ENCODE measurements around the gene LAPTM5.

DNA sequence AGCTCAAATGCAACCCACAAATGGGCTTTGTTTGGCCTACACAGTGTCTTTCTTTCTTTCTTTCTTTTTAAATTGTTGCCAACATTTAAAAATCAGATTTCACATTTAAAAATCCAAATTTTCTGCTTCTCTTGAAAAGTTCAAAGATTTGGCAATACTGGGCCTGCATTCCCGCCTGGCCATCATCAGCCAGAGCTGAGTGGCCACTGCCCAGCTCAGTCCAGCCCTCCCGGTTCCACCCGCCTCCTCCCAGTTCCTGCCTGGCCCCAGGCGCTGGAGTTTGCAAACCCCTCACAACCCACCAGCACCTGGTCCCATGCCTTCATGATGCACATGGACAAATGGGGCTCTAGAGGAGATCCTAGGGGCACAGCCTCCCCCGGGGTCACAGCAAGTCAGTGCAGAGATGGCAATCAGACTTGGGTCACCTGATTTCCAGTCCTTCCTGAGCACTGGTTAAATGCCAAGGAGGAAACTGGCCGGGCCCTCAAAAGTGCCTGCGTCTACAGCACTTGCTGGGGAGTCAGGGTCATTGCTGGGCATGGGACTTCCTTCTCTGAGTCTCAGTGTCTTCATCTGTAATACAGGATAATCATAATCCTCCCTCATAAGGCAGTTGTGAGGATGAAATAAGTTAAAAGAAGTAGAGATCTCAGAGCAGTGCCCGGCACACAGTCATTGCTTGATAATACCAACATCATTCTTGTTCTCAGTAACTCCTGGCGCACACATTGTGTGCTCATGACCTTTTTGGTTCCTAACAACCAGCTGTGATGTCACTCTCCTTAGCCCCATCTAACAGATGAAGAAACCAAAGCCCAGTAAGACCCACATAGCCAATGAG is 41.0 kb upstream of the LAPTM5 start:
- TF ChIP-seq, protein P1, sequence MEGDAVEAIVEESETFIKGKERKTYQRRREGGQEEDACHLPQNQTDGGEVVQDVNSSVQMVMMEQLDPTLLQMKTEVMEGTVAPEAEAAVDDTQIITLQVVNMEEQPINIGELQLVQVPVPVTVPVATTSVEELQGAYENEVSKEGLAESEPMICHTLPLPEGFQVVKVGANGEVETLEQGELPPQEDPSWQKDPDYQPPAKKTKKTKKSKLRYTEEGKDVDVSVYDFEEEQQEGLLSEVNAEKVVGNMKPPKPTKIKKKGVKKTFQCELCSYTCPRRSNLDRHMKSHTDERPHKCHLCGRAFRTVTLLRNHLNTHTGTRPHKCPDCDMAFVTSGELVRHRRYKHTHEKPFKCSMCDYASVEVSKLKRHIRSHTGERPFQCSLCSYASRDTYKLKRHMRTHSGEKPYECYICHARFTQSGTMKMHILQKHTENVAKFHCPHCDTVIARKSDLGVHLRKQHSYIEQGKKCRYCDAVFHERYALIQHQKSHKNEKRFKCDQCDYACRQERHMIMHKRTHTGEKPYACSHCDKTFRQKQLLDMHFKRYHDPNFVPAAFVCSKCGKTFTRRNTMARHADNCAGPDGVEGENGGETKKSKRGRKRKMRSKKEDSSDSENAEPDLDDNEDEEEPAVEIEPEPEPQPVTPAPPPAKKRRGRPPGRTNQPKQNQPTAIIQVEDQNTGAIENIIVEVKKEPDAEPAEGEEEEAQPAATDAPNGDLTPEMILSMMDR (IDR thresholded peaks at IDR 0.05; ENCODE audit: low read depth, low read length) = no peak
- TF ChIP-seq, protein P2, sequence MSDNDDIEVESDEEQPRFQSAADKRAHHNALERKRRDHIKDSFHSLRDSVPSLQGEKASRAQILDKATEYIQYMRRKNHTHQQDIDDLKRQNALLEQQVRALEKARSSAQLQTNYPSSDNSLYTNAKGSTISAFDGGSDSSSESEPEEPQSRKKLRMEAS (IDR thresholded peaks at IDR 0.05; ENCODE audit: low read depth, low read length) = no peak
- no peak for TF ChIP-seq MYC (IDR thresholded peaks at IDR 0.05; ENCODE audit: low read depth, low read length)
- TF ChIP-seq POLR2A (IDR thresholded peaks at IDR 0.05; ENCODE audit: extremely low read depth, insufficient read length) = no peak
